IPS-20b (cell line): ENCODE results near the gene ARL4D.

Experiments used
- H3K27ac ChIP-seq: one replicate; pipeline ENCODE4 v1.5.1; 2013; ENCODE audit warnings: low read length
- H3K27me3 ChIP-seq: 2 replicates; pipeline ENCODE4 v1.6.1; 2013; ENCODE audit warnings: mild to moderate bottlenecking, low read length, inconsistent platforms; ENCODE audit not compliant: insufficient read depth
- H3K36me3 ChIP-seq: 2 replicates; pipeline ENCODE4 v1.6.1; 2013; ENCODE audit warnings: low read depth, mild to moderate bottlenecking, inconsistent platforms, low read length, moderate library complexity; ENCODE audit not compliant: insufficient read depth
- H3K4me1 ChIP-seq: 2 replicates; pipeline ENCODE4 v1.6.1; 2013; ENCODE audit warnings: mild to moderate bottlenecking, control low read depth, inconsistent platforms, low read length, moderate library complexity; ENCODE audit not compliant: insufficient read depth
- H3K4me3 ChIP-seq: 2 replicates; pipeline ENCODE4 v1.5.1; 2013; ENCODE audit warnings: mild to moderate bottlenecking, low read length, inconsistent platforms
- H3K9ac ChIP-seq: 2 replicates; pipeline ENCODE4 v1.6.1; 2013; ENCODE audit warnings: low read depth, mild to moderate bottlenecking, inconsistent platforms, low read length, moderate library complexity
- H3K9me3 ChIP-seq: 2 replicates; pipeline ENCODE4 v1.6.1; 2013; ENCODE audit warnings: mild to moderate bottlenecking, low read depth, low read length, inconsistent platforms; ENCODE audit not compliant: insufficient read depth

The ARL4D gene

GRCh38 chr17:43402078-43402477, 3.3 kb downstream of the ARL4D start:
- no peaks in the 10 kb centered on the region for H3K4me1 ChIP-seq

GRCh38 chr17:43402567-43402966, 3.8 kb downstream of the ARL4D start:
- no peaks in the 10 kb centered on the region for H3K9me3 ChIP-seq
- H3K27ac ChIP-seq, result no peak overlapping the region
- H3K27me3 ChIP-seq, result no peaks in the 10 kb centered on the region
- no peak overlapping the region for H3K4me3 ChIP-seq
- no peak overlapping the region for H3K9ac ChIP-seq
- no peaks in the 10 kb centered on the region; the same call in 1 of the 2 replicates for H3K36me3 ChIP-seq
- H3K4me1 ChIP-seq, result no peaks in the 10 kb centered on the region

More at GRCh38 chr17:43402078-43402477, 3.3 kb downstream of the ARL4D start:
- no peak overlapping the region for H3K9ac ChIP-seq
- H3K36me3 ChIP-seq, result no peaks in the 10 kb centered on the region; the same call in 1 of the 2 replicates
- no peak overlapping the region for H3K27ac ChIP-seq
- no peak overlapping the region for H3K4me3 ChIP-seq
- H3K27me3 ChIP-seq, result no peaks in the 10 kb centered on the region
- no peaks in the 10 kb centered on the region for H3K9me3 ChIP-seq

GRCh38 chr17:43403846-43404245, 5.1 kb downstream of the ARL4D start:
- Histone ChIP-seq H3K9me3 (no peaks in the 10 kb centered on the region), H3K27ac (no peak overlapping the region), H3K27me3 (no peaks in the 10 kb centered on the region), H3K9ac (no peak overlapping the region), H3K4me1 (no peaks in the 10 kb centered on the region), H3K36me3 (no peaks in the 10 kb centered on the region; the same call in 1 of the 2 replicates), H3K4me3 (no peak overlapping the region)

- Histone ChIP-seq H3K9ac (no peak overlapping the region), H3K4me1 (no peaks in the 10 kb centered on the region), H3K9me3 (no peaks in the 10 kb centered on the region), H3K27me3 (no peaks in the 10 kb centered on the region), H3K4me3 (no peak overlapping the region), H3K27ac (no peak overlapping the region), H3K36me3 (no peaks in the 10 kb centered on the region)
Observed at GRCh38 chr17:43405861-43406260, 7.1 kb downstream of the ARL4D start.

GRCh38 chr17:43406676-43407645, 8.2 kb downstream of the ARL4D start:
- no peaks in the 10 kb centered on the region for H3K9me3 ChIP-seq
- H3K27me3 ChIP-seq, result no peaks in the 10 kb centered on the region
- no peaks in the 10 kb centered on the region for H3K36me3 ChIP-seq
- H3K4me3 ChIP-seq, result no peak overlapping the region
- H3K9ac ChIP-seq, result no peak overlapping the region
- H3K4me1 ChIP-seq, result no peaks in the 10 kb centered on the region
- H3K27ac ChIP-seq, result no peak overlapping the region

GRCh38 chr17:43409131-43409530, 10.3 kb downstream of the ARL4D start:
- no peaks in the 10 kb centered on the region for H3K9me3 ChIP-seq
- H3K4me1 ChIP-seq, result no peaks in the 10 kb centered on the region; the same call in 1 of the 2 replicates
- H3K27ac ChIP-seq, result no peak overlapping the region
- no peak overlapping the region for H3K4me3 ChIP-seq
- H3K27me3 ChIP-seq, result no peaks in the 10 kb centered on the region
- no peaks in the 10 kb centered on the region for H3K36me3 ChIP-seq
- H3K9ac ChIP-seq, result no peak overlapping the region

- H3K9me3 ChIP-seq, result no peaks in the 10 kb centered on the region
- no peaks in the 10 kb centered on the region for H3K27me3 ChIP-seq
- H3K9ac ChIP-seq, result no peak overlapping the region
- no peaks in the 10 kb centered on the region; the same call in 1 of the 2 replicates for H3K4me1 ChIP-seq
- H3K36me3 ChIP-seq, result no peaks in the 10 kb centered on the region
- no peak overlapping the region for H3K27ac ChIP-seq
- H3K4me3 ChIP-seq, result no peak overlapping the region
Observed at GRCh38 chr17:43410557-43411368, 12.0 kb downstream of the ARL4D start.

- Histone ChIP-seq H3K27me3 (no peaks in the 10 kb centered on the region; the same call in 1 of the 2 replicates), H3K9me3 (no peaks in the 10 kb centered on the region), H3K4me3 (no peak overlapping the region), H3K4me1 (no peaks in the 10 kb centered on the region; the same call in 1 of the 2 replicates), H3K9ac (no peak overlapping the region), H3K27ac (no peak overlapping the region), H3K36me3 (no peaks in the 10 kb centered on the region)
Observed at GRCh38 chr17:43411369-43411677, 12.5 kb downstream of the ARL4D start.

GRCh38 chr17:43411749-43412148, 13.0 kb downstream of the ARL4D start:
- no peaks in the 10 kb centered on the region; the same call in 1 of the 2 replicates for H3K4me1 ChIP-seq
- H3K4me3 ChIP-seq, result no peak overlapping the region
- H3K9ac ChIP-seq, result no peak overlapping the region
- H3K9me3 ChIP-seq, result no peaks in the 10 kb centered on the region
- no peaks in the 10 kb centered on the region for H3K36me3 ChIP-seq
- H3K27me3 ChIP-seq, result no peaks in the 10 kb centered on the region; the same call in 1 of the 2 replicates
- no peak overlapping the region for H3K27ac ChIP-seq

- Histone ChIP-seq H3K4me1 (no peaks in the 10 kb centered on the region; the same call in 1 of the 2 replicates), H3K27me3 (no peaks in the 10 kb centered on the region; the same call in 1 of the 2 replicates), H3K36me3 (no peaks in the 10 kb centered on the region), H3K9me3 (no peaks in the 10 kb centered on the region), H3K4me3 (no peak overlapping the region), H3K27ac (no peak overlapping the region), H3K9ac (no peak overlapping the region)
Observed at GRCh38 chr17:43412166-43412565, 13.4 kb downstream of the ARL4D start.

- Histone ChIP-seq H3K9ac (no peak overlapping the region), H3K9me3 (no peaks in the 10 kb centered on the region), H3K27me3 (no peaks in the 10 kb centered on the region; the same call in 1 of the 2 replicates), H3K36me3 (no peaks in the 10 kb centered on the region), H3K4me1 (peaks cover 3% of the 10 kb centered on the region), H3K27ac (no peak overlapping the region), H3K4me3 (no peak overlapping the region)
Observed at GRCh38 chr17:43416998-43417890, 18.5 kb downstream of the ARL4D start.
